PC-9 (cell line): ENCODE data around the gene NME7.

ENCODE experiments used
- CTCF ChIP-seq: fragments of 200-600 bp; sonication (generic); conservative IDR thresholded peaks from 2 replicates; pipeline ENCODE4 v1.6.1; 2017; ENCODE audit warnings: mixed run types, antibody characterized with exemption, mild to moderate bottlenecking, moderate library complexity
- EZH2 ChIP-seq: fragments of 200-600 bp; sonication (generic); IDR thresholded peaks from 2 replicates; pipeline ENCODE4 v1.8.0; 2017; ENCODE audit warnings: antibody characterized with exemption, low read depth

GRCh38 chr1:169143984-169144383 lies 223.6 kb downstream of the NME7 start:
- no peak for TF ChIP-seq CTCF
- no peak for TF ChIP-seq EZH2
